GM23248 (cell line): ENCODE data around the gene WNK4.

Source experiments
- EZH2 ChIP-seq: fragments of 200-600 bp; sonication (generic); IDR thresholded peaks from 2 replicates; pipeline ENCODE4 v1.6.1; 2018; ENCODE audit warnings: antibody characterized with exemption, mild to moderate bottlenecking; ENCODE audit not compliant: insufficient read depth, poor library complexity, severe bottlenecking
- EZH2phosphoT487 ChIP-seq: fragments of 200-600 bp; sonication (generic); IDR thresholded peaks from 2 replicates; pipeline ENCODE4 v1.6.1; 2018; ENCODE audit warnings: antibody characterized with exemption, moderate library complexity, mild to moderate bottlenecking, low read depth; ENCODE audit not compliant: insufficient read depth

- TF ChIP-seq EZH2 = no peak
- no peak for TF ChIP-seq EZH2phosphoT487
These were observed 14.3 kb upstream of the WNK4 start for GRCh38 chr17:42766124-42766523.
